GM18907 (cell line): ENCODE measurements around the gene FAM9B.

Experiments used
- ATAC-seq: cut with Tn5 transposase; IDR thresholded peaks from one replicate; pipeline ENCODE4 v1.9.1; 2021; ENCODE audit warnings: mild to moderate bottlenecking, moderate library complexity; ENCODE audit not compliant: unreplicated experiment

FAM9B gene

GRCh38 chrX:8981723-8982122, 52.2 kb downstream of the FAM9B start:
- no peak for ATAC-seq

GRCh38 chrX:8980756-8981155, 53.2 kb downstream of the FAM9B start:
- no peak for ATAC-seq
